HG03280 (cell line): Measurements from ENCODE around the gene SYTL5.
A peak's percentile ranks its signal among the peaks of the same experiment; 100 is the strongest.

Source experiments
- ATAC-seq: cut with Tn5 transposase; IDR thresholded peaks from one replicate; pipeline ENCODE4 v1.9.1; 2021; ENCODE audit warnings: mild to moderate bottlenecking, moderate library complexity; ENCODE audit not compliant: unreplicated experiment

SYTL5 gene

DNA sequence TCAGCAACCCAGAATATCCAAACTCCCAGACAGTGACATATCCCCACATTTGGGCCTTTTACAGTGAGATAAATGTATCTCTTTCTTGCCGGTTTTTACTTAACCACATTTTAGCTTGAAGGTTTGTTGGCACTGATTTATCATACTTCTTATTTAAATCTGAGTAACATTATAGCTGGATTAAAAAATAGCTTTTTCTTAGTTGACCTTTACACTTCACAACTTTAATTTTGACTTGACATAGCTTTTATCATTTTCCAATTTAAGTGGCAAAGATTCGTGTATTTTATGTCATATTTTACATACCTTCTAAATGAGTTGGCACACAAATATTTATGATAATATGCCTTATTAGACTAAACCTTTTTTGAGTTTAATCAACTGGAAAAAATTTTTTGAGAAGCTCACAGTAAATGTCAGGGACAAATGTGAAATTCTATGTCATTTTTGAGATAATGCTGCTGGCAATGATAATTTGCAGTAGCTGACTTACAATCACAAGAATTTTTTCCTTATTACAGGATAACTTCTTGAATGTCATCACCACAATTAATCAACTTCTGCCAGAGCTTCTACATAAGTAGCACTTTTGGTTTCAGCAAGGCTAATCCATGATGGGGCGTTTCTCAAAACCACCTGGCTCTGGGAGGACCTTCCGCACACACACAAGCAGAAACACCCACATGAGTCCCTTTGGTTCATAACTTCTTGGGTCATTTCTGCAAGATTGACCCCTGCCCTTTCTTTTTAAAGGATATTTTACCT lies 80.3 kb downstream of the SYTL5 start:
- no peak for ATAC-seq

DNA sequence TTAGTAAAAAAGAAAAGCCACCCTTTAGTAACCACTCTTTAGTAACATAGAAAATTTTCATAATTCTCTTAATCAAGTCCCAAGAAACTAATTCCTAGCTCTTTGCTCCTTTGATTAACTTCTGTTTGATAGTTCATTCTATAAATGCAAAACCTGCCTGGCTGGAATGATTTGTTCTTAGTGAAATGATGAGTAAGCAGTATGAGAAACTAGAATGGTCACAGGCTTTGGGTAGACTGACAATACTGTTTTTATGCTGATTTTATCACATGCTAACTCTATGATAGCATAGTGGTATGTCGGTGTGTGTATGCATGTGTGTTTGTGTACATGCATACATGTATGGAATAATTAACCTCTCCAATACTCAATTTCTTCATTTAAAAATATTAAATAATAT lies 81.2 kb downstream of the SYTL5 start:
- ATAC-seq = no peak

DNA sequence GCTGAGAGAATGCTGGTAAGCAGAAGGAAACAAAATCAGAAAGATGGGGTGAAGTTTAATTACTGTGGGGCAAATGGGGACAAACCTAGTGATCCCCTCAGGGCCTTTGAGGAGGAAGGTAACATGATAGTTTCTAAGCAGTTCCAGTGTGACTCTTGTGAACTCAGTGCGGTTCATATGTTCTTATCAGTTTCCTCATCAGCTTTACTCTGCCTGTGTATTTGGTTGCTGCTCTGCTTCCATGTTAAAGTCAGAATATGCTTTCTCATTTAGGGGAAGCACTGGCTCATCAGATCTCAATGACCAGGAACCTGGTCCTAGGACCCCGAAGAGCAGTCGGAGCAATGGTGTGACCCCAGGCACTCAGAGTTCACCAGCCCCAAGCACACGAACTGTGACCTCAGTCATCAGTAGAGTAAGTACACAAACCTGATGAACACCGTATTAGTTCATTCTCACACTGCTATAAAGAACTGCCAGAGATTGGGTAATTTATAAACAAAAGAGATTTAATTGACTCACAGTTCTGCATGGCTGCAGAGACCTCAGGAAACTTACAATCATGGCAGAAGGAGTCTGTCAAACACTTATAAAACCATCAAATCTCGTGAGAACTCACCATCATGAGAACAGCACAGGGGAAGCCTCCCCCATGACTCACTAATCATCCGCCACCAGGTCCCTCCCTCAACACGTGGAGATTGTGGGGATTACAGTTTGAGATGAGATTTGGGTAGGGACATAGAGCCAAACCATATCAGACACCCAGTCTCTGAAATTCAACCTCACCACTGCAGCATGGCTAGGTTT lies 83.0 kb downstream of the SYTL5 start:
- ATAC-seq = no peak

DNA sequence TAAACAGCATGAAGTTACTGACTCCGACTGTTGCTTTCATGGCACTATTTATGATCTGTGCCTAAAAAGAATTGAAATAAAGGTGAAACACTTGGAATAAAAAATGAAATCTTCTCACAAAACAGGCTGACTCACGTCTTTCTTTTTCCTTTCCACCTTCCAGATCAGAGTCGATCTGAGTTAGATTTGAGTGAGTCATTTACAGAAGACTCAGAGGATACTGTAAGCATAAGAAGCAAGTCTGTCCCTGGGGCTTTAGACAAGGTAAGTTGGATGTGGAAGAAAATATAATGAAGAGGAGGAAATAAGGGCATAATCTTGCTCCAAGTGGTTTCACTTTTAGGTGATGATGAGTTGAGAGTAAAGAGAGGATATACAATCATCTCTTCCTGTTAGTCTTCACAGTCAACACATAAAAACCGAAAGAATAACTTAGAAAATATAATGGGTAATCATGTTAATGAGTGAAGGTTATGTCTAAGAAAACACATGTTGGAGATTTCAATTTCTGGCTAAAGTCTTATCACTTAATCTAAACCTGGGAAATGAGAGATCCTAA lies 89.7 kb downstream of the SYTL5 start:
- no peak for ATAC-seq

DNA sequence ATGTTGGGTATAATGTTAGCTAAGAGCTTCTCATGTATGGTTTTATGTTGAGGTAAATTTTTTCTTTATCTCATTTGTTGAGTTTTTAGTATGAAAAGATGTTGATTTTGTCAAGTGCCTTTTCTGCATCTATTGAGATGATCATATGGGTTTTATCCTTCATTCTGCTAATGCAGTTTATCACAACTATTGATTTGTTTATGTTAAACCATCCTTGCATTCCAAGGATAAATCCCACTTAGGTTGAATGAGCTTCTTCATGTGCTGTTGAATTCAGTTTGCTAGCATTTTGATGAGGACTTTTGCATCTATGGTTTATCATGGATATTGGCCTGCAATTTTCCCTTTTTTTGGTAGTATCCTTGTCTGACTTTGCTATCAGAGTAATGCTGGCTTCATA lies 93.3 kb downstream of the SYTL5 start:
- no peak for ATAC-seq

DNA sequence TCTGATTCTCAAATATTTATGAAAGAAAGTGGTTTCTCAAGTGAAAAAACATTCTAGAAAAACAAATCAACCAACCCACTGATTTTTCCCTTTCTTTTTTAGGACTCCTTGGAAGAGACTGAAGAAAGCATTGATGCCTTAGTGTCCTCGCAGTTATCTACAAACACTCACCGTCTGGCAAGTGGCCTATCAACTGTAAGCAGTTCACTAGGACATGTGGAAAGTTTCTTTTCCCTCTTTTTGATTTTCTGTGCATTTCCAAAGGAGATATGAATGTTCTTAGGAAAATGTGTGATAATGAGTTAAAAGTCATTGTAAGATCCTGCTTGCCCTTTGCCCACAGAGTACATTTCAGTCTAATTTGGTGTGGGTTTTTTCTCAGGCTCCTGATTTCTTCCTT lies 95.9 kb downstream of the SYTL5 start:
- ATAC-seq = no peak

DNA sequence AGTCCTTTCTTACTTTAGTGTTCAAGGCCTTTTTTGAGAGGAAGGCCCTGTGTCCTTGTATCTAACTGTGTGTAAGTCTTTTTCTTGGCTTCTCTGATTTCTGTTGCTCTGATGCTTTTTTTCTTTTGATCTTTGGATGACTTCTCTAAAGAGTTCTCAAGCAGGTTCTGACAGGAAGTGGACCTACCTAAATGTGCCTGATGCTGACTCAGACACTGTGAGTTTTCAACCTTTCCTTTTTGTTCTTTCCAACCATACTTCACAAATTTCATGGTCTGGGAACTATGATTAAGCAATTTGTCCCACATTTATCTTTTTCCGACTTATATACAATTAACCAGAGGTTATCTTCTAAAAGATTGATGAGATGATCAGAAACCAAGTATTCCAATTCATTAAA lies 96.5 kb downstream of the SYTL5 start:
- ATAC-seq = no peak

DNA sequence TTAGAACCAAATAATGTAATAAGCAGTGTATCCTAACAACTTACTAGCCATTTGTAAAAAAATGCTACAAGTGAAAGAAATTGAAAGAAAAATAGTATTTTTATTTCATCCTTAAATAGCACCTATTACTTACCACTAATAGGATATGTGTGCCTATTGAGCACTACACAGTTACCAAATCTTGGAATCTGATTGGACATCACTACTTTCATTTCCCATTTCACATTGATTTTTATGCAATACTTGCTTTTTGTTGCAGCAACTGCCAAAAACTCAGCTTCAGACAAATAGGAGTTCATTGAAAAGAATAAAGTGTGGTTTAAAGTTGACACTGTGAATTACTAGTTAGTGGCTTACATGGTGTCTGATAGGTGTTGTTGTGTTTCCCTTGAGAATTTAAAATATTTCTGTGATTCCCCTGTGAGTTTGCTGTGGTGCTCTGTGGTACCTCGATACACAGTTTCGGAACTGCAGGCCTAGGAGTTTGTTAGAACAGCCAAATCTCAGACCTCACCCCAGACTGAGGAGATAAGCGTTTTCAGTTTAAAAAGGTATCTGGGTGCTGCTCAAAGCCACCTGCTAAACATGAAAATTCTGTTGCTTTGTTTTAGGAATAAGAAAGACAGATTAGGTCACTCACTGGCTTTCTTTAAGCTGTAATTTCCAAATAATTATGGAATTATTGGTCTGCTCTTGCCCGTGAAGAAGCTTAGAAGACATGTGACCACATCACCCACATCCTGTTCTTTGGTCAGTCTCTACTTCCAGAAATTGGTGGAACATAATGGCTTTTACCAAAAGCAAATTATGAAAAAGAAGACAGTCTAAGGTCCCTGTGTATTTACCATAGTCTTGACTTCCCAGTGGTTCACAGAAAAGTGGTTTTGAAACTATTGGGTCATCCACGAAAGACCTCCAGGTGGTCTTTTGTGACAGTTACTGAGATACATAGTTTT lies 97.8 kb downstream of the SYTL5 start:
- ATAC-seq = peak; percentile 79

DNA sequence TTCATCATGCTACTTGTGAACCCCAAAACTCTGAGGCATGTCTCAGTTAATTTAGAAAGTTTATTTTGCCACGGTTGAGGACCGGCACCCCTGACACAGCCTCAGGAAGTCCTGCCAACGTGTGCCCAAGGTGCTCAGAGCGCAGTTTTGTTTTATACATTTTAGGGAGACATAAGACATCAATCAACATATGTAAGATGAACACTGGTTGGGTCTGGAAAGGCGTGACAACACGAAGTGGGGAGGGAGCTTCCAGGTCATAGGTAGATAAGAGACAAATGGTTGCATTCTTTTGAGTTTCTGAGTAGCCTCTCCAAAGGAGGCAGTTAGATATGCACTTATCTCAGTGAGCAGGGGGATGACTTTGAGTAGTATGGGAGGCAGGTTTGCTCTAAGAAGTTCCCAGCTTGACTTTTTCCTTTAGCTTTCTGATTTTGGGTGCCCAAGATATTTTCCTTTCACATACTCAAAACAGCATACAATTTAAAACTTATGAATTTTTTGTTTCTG lies 98.9 kb downstream of the SYTL5 start:
- ATAC-seq = no peak

DNA sequence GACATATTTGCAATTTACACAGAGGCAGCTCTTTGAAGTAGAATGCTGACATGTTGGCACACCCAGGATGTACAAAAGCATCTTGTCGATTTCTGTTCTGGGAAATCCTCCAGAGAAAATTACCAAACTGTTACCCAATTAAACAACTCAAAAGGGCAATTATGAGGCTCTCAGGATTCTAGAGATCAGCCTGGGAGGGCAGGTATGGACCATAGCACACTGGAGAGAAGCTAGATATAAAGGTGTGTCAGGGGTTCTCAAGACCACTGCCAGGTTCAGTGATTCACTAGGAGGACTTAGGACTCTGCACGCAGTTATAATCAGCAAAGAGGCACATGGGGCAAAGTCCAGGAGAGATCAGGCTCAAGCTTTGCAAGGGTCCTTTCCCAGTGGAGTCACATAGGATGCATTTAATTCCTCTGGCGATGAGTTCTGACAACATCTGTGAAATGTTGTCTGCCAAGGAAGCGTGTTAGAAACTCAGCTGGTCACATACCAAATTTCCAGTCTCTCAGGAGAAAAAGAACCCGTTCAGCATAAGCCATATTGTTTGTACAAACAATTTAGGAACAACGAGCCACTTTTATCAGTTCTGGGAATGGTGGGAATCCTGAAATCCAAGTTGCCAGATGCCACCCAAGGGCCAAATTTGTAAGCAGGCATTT lies 100.8 kb downstream of the SYTL5 start:
- ATAC-seq = no peak

DNA sequence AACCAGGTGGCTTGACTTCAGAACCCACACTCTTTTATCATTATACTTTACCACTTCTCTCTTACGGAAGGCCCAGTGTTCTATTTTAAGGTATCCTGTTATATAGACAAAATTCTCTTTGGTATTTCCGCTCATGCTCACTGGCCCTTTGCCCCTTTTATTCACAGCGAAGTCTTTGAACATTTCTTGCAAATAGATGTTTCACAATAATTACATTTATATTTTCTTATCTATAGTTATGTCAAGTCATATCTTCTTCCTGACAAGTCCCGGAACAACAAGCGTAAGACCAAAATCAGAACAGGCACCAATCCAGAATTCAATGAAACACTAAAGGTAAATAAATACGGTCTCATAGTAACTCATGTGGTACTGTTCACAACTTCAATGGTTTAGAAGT lies 102.0 kb downstream of the SYTL5 start:
- ATAC-seq = no peak

DNA sequence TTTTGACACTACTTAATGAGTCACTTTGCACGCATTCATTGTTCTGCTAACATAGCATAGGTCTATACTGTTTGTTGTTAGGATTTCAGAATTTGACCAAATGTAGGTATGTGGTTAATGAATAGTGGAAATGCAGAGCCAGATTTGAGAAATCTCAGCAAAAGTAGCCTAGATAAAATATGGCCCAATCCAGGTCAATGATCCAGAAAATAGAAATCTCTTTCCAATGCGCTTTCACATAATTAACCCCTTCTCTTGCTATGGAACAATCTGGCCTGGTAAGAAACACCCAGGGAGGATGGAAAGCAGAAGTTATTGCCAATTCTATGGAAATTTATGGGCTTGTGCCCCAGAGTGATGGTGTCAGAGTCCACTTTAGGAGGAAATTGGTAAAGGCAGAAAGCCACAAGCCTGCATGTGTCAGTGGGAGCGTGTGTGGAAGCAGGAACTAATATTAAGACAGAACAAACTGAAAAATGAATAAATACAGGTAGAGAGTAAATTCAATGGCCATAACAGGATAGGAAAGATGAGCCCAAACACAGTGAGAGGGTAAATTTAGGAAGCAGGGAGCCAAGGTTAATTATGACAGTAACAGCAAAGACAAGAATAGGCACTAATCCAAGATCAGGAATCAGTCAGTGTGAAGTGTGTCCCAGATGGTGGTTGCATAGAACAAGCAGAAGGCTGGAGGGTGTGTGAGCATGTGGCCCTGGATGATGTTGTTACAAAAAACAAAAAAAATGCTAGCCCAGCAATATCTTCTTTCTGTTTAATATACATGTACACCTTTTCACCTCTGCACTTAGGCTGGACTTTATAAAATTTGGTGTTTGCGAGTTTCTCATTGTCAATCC lies 102.9 kb downstream of the SYTL5 start:
- ATAC-seq = no peak

DNA sequence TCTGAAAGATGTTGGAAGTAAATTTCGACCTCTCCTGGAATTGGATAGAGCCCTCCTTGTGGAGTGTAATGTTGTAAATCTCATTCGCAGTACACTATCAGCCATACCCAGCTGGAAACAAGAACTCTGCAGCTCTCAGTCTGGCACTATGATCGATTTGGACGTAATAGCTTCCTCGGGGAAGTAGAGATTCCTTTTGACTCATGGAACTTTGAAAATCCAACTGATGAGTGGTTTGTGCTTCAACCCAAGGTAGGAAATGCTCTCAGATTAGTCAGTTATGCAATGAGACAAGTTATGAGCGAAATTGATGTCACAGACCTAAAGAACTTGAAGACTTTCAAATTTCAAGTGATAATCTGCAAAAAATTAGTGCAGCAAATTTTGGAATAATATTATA lies 103.9 kb downstream of the SYTL5 start:
- ATAC-seq = no peak

DNA sequence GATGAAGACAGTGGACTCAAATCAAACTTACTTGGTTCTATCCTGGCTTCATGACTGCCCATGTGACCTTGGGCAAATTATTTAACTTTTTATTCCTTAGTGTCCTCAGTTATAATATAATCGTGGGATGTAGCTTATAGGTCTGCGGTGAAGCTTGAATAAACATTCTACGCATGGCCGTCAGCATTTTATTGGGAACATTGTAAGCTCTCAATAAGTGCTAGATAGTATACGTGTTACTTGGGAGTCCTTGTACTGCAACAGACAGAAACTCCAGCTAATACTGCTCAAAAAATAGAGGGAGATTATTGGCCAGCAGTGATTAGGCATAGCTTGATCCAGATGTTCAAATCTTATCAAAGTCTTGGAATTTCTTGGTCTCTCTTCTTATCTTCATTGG lies 104.8 kb downstream of the SYTL5 start:
- no peak for ATAC-seq

DNA sequence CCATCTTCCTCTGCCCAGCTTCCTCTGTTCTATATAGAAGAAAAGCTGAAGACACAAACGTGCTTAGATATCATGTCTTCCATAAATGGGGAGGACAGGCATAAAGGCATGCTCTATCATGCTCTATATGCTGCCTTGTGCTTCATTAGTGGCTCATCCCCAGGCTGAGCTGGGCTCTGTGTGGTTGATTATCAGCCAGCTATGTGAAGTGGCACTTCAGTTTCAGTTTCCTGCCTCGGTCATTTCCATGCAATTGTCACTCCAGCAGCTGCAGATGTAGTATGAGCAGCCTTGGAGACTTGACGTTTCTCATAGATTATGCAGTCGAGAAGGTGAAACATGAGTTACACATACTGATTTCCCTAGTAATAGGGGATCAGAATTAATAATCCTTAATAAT lies 106.2 kb downstream of the SYTL5 start:
- no peak for ATAC-seq

DNA sequence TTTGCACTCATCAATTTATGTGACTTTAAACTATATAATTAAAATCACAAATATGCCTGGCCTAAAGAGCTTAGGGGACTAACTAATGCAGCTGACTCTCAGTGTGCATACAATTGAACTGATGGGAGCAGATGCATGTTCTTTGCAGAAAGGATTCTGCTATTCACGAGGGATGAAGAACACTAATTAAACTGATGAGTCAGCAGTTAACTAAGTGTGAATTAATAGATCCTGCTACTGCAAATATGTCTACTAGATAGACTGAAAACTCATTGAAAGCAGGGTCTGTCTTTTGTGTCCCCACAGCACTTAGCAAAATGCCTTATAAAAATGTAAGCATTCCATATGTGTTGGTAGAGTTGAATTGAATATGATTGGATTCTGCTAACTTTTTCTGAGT lies 110.4 kb downstream of the SYTL5 start:
- ATAC-seq = no peak

DNA sequence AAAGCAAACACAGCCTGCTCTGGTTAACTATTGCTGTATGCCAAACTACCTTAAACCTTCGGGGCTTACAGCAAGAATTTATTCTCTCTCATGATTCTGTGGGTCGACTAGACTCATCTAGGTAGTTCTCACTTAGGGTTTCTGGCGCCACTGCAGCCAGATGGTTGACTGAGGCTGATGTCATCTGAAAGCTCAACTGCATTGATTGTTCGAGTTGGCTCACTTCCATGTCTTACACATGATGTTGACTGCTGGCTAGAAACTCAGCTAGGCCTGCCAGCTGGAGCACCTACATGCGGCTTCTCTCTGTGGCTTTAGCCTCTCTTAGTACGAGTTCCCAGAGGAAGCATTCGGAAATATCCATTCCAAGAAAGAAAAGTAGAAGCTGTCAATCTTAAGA lies 111.1 kb downstream of the SYTL5 start:
- ATAC-seq = no peak

DNA sequence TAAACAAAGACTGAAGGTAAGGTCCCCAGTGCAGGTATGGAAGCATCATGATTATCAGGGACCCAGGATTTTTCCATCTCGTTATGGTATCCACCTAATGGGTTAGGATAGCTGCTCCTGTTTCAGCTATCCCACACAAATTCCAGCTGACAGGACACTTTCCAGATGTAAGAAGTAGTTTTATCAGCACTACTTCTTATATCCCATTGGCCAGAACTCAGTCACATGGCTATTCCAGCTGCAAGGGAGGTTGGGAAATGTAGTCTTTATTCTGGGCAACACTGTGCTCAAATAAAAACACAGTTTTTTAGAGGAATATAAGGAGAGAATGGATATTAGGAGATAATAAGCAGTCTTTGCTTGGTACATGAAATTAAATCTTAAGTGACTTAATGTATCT lies 117.6 kb downstream of the SYTL5 start:
- ATAC-seq = no peak

DNA sequence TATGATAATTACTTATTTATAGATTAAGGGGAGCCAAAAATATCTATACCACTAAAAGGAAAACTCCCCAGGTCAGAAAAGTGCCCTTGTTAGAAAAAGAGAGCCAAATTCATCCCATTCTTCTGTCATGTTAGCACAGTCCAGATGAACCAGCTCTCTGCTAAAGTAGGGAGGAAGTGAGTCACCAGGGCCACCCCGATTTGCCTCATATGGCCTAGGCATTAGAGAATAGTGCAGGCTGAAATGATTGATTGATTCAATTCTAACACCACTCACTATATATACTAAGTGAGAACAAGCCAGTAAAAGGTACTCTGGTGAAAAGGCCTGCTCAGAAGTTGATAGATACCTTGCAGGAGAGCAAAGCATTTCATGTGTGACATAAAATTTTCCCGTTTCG lies 119.8 kb downstream of the SYTL5 start:
- ATAC-seq = no peak
